Retina (tissue), 1 donor: ENCODE results near the gene GPC3.

ENCODE experiments used
- DNase-seq: peaks from one replicate; pipeline ENCODE4 v3.0.0-alpha.2; 2016

Gene GPC3

DNA sequence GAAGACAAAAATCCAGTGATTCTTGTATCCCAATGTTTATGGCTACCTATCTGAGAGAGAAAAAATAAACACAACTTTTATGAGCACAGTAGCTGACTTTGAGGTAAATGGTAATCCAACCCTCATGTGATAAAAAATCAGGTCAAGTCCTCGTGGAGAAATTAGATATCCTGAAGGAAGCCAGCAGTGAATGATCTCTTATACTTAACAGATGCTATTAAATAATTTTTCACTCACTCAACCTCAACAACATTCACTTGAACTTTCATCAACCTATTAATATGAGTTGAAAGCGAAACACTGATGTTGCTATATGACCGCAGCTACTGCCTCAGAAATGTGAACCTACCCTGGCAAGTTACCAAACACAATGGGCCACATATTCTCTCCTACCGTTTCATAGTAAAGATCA is 105.4 kb downstream of the GPC3 start:
- no peak for DNase-seq

DNA sequence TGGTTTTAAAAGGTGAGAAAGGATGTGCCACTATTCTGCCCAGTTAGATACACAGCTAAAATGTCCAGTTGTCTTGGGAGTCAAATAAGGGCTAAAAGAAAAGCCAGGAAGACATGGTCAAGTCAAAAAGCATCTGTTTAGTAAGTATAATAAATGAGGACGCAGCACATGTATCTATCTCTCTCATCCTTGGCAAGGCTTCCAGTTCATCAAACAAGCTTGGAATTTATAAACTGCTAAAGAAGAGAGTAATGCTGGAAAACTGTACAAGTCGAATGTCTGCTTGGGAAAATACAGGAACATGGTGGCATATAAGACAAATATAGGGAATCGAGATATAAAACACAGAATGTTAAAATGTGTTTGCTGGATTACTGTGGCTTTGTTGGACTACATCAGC is 106.7 kb downstream of the GPC3 start:
- no peak for DNase-seq

DNA sequence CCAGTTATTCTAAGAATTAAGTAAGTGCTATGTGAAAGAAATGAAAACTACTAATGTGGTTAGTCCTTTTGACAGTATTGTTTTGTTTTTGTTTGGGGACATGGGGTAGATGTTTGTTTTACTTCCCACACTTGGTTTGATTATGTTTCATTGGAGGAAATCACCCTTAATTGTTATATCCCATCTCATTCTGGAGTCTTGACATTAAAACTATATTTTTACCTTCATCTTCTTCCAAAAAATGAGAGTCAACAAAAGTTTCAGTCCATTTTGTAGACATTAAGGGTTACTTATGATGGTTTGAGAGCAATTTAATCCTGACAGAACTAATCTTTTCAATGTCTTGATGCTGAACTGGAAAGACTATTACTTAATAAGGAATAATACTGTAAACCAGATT is 108.7 kb downstream of the GPC3 start:
- no peak for DNase-seq

DNA sequence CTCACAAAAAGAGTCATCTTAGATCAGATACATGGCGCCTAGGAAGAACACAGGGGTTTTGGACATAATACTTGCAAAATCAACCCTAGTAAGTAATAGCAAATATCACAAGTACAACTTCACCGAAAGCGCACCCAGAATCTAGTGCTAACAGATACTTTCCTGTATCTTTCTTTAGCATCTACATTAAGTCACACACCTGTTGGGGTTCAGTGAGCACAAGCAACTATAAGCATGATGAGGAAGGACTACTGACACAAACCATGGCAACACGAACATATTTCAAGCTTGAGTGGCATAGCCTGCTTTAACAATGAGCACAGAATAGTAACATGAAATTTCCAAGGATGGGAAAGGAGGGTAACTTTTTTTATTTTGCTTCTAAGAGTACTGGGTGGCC is 116.1 kb downstream of the GPC3 start:
- no peak for DNase-seq

DNA sequence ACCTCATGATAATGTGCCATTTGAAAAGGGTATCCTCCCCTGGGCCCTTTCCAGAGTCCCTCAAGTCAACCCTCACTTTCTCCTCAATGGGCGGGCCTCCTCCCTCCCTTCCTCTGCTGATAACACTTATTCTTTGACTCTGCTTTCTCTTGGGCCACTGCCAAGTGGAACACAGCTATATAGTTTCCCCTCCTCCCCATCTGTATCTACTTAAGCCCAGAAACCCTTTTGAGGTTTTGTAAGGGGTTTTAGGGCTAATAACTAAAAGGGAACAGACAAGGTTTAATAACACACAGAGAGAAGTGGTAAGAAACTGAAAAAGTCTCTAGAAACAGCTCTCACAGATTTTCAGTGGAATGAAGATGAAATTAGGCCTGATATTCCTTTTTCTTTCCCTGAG is 116.7 kb downstream of the GPC3 start:
- no peak for DNase-seq

DNA sequence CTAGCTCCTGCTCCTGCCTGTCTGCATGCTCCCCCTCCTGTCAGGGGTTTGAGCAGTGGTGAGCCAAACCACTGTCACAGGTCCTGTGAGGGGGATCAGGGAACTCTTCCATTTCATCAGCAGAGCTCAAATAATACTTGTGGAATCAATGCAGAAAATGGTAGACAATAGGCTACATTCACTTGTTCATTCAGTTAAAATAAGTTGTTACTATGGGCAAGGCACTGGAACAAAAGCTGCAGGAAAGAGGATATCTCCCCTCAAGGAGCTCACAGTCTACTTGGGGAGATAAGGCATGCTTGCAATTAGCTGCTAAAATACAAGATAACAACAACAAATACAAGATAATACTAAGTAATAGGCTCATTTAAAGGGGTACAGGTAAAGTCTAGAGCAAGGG is 117.1 kb downstream of the GPC3 start:
- no peak for DNase-seq

DNA sequence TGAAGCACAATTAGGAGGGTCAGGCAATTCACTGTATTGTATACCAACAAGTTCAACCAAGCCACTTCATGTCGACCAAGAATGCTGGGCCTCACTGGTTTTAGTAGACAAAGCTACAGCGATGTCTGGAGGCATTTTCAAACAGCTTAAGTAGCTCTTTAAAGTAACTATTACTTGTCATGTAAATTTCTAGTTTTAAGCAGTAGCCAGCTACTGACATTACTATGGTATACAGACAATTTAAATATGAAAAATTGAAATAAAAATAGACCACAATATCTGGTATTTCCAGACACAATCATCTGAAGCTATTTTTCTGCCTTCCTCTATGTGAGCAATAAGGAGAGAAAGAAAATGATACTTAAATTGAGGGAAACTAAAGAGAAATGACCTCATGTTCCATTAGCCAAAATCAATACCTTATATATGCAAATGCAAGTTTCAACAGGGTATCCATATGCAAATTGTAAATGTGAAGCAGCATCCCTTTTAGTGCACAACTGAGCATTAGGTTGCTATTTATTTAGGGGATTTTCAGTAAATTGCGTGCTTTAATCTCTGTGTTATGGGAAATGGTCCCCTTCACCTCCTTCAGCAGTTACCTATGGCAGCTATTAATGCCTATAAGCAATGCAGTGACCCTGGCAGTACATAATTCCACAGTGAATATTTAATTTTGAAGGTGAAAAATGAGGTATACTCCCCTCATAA is 119.5 kb downstream of the GPC3 start:
- DNase-seq, result no peak

DNA sequence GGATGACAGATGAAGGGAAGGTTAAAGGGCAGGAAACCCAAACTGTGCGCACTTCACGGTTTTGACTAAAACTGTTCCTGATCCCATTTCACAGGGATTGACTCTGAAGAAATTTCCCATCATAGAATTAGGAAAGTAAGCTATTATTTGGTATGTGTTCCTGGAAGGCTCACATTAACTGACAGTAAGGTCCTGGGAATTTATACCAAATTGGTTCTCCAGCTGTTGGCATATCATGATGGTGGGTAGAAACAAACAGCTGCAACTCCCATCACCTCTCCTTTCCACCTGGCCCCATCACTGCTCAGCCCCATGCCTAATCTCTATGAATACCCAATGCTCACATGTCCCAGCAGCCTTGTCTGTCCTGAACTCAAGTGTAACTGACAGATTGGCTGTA is 121.2 kb downstream of the GPC3 start:
- DNase-seq, result no peak

DNA sequence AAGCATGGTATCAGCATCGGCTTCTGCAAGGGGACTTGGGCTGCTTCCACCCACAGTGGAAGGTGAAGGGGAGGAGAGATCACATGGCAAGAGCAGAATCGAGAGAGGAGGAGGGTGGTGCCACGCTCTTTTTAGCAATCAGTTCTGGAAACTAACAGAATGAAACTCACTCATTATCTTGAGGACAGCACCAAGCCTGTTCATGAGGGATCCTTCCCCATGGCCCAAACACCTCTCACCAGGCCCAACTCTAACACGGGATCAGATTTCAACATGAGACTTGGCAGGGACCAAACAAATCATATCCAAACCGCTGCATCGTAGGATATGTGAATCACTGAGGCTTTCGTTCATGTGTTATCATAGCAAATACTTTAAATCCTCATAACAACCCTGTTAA is 125.5 kb downstream of the GPC3 start:
- no peak for DNase-seq

DNA sequence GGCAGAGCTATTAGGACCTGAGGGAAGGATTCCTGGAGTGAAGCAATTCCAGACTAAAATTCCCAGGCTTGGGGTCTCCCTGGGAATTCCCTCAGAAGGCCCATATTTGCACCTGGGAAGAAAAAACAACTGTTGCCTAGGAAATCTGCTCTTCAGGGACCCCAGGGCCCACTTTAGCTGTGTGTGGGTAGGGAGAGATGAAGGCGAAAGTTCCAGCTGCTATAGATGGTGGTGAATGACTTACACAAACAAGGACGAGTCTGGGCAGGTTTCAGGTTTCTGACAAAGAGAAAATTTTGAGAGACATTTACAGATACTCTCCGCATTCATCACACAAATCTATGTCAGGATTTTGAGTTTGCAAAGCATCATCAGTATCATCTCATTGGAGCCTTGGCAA is 126.1 kb downstream of the GPC3 start:
- no peak for DNase-seq

DNA sequence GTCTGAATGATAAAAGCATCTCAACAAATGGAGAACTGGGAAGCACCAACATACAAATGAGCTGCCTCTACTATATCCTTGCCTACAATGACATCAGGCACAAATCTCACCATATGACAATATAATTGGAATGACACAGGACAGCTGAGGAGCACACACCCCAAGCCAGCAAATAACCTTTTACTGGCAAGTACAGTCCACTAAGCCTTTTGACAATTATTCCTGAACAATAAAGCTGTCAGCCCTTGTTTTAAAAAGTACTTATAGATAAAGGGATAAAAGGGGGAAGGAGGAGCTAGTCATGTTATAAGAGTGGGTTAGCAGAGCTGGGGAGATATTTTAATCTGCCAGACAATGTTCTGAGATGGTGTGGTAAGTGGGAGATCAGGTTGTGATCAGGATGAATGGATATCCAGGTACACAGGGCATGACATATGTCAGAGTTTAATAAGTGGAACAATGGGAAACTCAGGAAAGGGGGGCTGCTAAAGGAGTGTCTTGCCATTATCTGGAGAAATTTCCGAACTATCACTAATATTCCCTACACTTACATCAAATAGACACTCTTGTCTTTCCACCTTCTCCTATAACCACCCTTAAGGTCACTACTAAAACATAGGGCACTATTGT is 127.6 kb downstream of the GPC3 start:
- DNase-seq, result peak; percentile 10

DNA sequence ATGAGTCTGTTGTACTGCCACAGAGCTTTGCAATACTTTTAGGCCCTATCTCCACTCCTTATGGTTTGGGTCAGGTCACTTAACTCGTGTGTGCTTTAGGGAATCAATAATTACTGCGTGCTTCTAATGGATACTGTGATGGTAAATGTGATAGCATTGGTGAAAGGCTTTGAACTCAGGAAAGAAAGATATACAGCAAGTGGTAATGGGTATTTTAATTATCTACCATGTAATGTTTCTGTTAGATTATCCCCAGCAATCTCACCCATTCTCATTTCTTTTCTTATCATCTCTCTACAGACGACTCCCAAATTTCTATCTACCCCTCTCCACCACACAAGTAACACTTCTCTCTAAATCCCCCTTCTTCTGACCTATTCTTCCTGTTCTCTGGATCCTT is 128.6 kb downstream of the GPC3 start:
- DNase-seq, result no peak

DNA sequence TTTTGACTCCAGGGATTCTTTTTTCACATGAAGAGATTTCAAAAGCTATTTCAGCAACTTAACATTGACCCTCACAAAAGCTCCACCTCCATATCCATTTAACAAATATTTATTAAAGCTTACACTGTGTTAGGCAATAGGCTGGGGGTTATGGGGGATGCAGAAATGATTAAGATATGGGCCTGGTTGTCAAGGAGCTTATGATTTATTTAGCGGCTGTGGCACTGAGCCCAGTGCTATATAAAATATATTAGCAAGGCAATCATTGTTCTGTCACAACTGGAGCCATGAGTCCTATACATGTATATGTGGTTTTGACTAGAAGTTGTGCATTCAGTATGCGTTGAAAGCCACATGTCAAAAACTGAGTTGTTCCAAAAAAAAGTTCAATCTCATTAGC is 131.1 kb downstream of the GPC3 start:
- no peak for DNase-seq

DNA sequence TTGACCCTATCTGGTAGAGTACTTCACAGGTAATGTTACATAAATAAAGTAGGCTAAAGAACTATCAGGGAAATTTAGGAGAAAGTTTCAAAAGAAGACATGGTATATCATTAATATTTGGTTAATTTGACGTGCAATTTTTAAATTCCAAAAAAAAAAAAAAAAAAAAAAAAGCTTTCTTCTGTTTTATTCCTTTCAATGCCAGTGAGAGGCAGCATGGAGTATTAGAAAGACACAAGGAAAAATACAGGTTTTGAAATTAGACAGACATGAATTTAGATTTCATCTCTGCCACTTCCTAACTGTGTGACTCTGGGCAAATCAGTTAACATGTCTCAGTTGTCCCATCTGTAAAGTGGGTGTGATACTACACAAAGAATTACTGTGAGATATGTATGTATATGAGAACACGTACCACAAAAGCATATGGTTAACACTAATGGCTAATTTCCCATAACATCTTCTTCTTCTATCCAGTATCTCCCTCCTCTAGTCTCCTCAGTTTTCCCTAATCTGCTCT is 132.5 kb downstream of the GPC3 start:
- no peak for DNase-seq

DNA sequence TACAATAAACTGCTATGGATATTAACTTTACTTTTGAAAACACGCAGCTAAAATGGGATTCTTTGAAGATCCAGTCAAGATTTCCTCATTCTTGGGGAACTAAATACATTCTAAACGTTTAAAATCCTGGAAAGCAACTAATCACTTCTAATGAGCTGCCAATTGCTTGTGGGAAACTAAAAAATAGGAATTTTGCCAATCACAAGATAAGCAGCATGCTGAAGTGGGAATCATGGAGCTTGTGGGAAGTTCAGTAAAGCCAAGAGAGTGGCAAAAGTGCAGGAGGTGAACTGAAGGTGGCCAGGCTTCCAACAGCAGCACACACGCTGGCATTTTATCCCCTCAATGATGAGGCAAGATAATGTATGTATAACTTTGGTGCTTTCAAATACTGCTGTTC is 133.0 kb downstream of the GPC3 start:
- no peak for DNase-seq

DNA sequence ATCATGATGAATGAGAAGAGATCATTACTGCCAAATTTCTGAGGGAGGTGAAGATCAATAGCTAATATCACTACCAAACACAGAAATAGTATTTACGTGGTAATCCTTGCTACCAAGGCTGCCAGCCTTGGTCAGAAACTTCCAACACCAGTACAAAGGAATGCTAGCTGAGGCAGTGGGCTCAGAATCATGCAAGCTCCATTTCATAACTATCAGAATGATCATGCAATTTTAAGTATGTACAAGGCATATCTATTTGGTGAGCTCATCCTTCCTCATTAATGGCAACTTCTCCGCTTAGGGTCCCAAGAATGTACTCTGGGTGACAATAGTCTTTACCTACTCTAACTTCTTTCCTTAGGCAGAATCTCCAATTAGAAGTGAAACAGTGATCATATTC is 135.0 kb downstream of the GPC3 start:
- no peak for DNase-seq

DNA sequence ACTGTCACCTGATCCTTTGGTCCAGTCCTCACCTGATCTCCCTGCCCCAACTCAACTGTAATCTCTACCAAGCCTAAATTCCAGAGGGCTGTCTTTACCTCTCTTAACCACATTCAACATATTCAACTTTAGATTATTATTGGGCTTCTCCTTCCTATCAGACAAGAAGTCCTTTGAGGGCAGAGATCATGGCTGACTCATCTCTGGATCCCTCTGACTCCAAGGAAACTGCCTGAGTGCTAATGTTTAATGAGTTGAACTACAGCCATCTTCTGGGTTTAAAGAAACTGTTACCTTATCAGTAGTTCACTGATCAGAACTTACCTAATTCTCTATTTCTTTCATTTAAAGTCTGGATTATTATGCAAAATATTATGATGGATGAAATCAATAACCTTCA is 135.7 kb downstream of the GPC3 start:
- DNase-seq, result no peak

DNA sequence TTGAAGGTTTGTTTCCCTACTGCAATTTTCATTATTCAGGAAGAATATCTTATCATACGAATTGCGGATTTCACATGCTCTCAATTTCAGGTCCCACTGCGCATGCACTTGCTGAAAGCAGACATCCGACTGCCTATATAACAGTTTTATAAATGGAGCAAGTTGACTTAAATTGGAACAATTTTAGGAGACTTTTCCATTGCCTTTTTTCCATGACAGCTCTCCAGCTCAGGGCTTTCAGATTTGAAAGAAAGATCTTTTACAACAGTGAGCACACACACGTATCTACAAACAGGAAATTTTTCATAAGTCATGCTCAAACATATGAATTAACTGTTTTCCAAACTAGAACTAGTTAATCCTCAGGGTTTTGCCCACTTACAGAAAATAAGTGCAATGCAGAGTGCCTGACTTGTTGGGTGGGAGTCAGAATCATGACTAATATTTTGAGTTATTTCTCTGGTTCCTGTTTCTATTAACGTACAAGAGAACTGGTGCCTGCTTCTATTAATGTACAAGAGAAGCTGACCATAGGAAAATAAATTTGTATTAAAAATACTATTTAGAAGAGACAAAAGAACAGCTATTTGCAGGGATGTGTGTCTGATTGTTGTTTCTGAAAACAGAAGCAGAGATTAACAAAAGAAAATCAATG is 137.9 kb downstream of the GPC3 start:
- no peak for DNase-seq

DNA sequence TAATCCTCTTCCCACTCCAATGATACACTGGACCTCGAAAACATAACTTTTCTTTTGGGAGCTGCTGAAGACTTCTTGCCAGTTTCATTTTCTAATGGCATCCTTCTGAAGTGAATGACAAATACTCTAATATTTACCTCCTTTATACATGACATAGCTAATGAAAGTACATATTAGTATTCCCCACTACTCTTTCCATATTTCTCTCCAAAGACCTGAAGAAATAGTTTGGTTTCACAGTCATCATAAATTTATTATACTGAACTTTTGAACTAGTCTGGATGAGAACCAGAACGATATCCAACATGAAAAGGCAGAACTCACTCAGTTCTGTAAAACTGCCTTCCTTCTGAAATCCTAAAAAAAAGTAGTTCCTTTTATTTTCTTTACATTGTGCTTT is 139.1 kb downstream of the GPC3 start:
- DNase-seq, result no peak

DNA sequence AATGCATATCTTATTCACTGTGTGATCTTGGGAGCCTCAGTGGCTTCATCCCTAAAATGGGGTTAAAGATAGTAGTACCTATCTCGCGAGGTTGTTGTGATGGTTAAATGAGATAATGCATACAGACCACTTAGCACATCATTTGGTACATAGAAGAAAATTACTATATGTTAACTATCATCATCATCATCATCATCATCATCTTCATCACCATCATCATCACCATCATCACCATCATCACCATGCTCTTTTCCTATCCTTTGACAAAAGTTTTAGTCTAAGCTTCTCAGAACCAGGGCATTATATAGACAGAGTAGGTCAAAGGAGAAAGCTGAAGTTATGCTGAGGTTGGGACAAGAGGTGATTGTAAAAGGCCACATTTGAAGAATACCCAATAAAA is 145.0 kb downstream of the GPC3 start:
- no peak for DNase-seq

DNA sequence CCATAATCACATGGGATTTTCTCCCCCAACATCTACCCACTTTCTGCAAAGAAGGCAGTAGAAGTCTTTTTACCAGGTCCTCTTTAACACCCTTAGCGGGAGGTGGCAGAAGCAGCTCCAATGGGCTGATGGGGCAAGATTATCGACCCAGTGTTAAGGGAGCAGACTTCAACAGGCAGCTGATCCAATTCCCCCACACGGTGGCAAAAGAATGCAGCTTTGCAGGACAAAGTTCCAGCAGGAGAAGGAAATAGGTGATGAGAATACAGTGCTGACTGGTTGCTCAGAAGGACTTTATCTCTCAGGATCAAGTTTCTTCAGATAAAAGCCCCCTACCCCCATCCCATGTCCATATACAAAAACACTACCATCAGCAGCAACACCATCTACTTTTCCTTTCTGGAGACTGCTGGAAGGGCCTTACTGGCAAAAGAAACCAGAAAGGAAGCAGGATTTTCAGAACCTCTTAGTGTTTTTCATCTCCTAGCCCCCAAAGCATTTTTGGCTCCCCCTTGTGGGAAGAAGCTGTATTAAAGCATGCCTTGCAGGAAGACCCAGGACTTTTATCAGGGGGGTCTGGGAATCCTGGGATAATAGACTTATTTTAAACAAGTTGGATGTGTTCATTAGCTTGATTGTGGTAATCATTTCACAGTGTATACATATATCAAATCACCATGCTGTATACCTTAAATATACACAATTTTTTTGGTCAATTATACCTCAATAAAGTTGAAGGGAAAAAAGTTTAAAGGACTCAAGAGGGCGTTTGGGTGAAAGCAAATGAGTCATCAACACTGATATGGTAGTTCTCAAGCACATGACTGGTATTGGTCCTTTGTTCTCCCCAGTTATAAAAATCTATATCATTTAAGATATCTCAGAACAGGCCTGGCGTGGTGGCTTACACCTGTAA is 146.4 kb downstream of the GPC3 start:
- DNase-seq, result peak; percentile 37

DNA sequence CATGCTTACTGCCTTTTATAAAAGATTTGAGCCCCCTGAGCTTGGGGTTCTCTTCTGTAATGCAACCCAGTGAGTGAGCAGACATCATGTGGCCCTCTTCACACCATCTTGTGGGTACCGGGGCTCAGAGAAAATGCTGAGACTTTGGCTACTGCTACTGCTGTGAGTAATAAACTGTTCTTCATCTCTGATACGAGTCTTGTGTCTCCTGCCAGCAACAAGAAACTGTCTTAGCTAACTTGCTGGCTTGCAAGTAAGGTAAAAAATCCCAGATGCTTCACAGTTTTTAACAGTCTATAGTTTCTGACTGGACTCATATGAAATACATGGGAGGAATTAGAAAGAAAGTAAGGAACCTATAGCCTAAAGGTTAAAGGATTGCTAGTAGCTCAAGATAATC is 148.3 kb downstream of the GPC3 start:
- no peak for DNase-seq

DNA sequence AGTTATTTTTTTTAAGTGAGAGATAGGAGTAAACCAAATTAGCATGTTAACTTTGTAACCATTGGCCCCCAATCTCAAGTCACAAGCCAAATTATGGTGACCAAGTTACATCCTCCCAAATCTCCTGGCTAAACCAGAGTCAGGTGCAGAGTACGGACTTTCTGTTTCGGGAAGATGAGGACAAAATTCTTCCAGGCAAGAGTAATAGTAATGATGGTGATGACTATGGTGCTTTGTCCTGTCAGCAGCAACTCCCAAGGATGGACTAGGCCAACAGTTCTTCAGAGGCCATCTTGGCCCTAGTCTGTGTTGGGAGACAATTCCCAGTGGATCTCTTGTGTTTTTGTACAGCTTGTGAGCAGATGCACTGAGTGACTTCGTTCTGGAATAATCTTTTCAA is 148.8 kb downstream of the GPC3 start:
- no peak for DNase-seq
